ENCODE measurements around the gene SLCO6A1. TPM values are rescaled to one million over a fixed set of nuclear protein-coding genes. Genes with fewer than 3 reads are reported as not detected.
"Not testable (repeated sequence)": the region's sequence is repeated elsewhere in the genome, so short reads cannot be mapped to it uniquely, and the experiment has no call there.

The SLCO6A1 gene
- total RNA-seq, 4 donors from 2014 or later = not detected

- Histone ChIP-seq H3K4me1 (no peaks in the 10 kb centered on the region), H3K27ac (no peak overlapping the region), H3K27me3 (no peaks in the 10 kb centered on the region), H3K4me3 (no peak overlapping the region), H3K36me3 (no peaks in the 10 kb centered on the region), H3K9me3 (peaks cover 0 to 10% (median 0%) of the 10 kb centered on the region in 3 donors)
- WGBS, 2 donors (ENCODE audit: low coverage in 1 of 2) = 75 to 88% methylated on average over 3 of the region's 3 CpGs
- ATAC-seq = no peak
- TF ChIP-seq CTCF (IDR thresholded peaks at IDR 0.05) (no peak), EP300 (IDR thresholded peaks at IDR 0.05) (no peak), POLR2AphosphoS5 (IDR thresholded peaks at IDR 0.05) (no peak), POLR2A (IDR thresholded peaks at IDR 0.05) (no peak)
Observed at GRCh38 chr5:102523541-102524175, 24.9 kb upstream of the SLCO6A1 start.

- WGBS, 2 donors (ENCODE audit: low coverage in 1 of 2) = 33 to 39% methylated on average over 4 of the region's 4 CpGs
- H3K4me3 ChIP-seq = no peak overlapping the region
- peaks cover 0 to 8% (median 0%) of the 10 kb centered on the region in 3 donors for H3K4me1 ChIP-seq
- no peaks in the 10 kb centered on the region for H3K27me3 ChIP-seq
- no peaks in the 10 kb centered on the region for H3K9me3 ChIP-seq
- TF ChIP-seq POLR2A (IDR thresholded peaks at IDR 0.05) (no peak), POLR2AphosphoS5 (IDR thresholded peaks at IDR 0.05) (no peak), EP300 (IDR thresholded peaks at IDR 0.05) (no peak), CTCF (IDR thresholded peaks at IDR 0.05) (no peak)
- no peak for ATAC-seq
- H3K27ac ChIP-seq = no peak overlapping the region
- no peaks in the 10 kb centered on the region for H3K36me3 ChIP-seq
Observed at GRCh38 chr5:102511666-102512065, 12.9 kb upstream of the SLCO6A1 start.

GRCh38 chr5:102491261-102491914 is 7.4 kb downstream of the SLCO6A1 start:
- H3K9me3 ChIP-seq, ATAC-seq, H3K36me3 ChIP-seq, H3K4me3 ChIP-seq, H3K4me1 ChIP-seq, H3K27ac ChIP-seq, H3K27me3 ChIP-seq: not testable (repeated sequence)
- WGBS, 2 donors (ENCODE audit: low coverage in 1 of 2) = 90% methylated on average over 2 of the region's 35 CpGs; no CpG with 5 or more reads in 1 of the 2 donors

- no peaks in the 10 kb centered on the region for H3K27me3 ChIP-seq
- no peaks in the 10 kb centered on the region for H3K36me3 ChIP-seq
- H3K4me1 ChIP-seq = no peaks in the 10 kb centered on the region
- H3K9me3 ChIP-seq = no peaks in the 10 kb centered on the region
- no peak for ATAC-seq
- WGBS, 2 donors (ENCODE audit: low coverage in 1 of 2) = 63 to 64% methylated on average over 2 of the region's 2 CpGs
- no peak overlapping the region for H3K4me3 ChIP-seq
- H3K27ac ChIP-seq = no peak overlapping the region
- no peak for TF ChIP-seq POLR2A (IDR thresholded peaks at IDR 0.05)
- no peak for TF ChIP-seq EP300 (IDR thresholded peaks at IDR 0.05)
- no peak for TF ChIP-seq POLR2AphosphoS5 (IDR thresholded peaks at IDR 0.05)
- no peak for TF ChIP-seq CTCF (IDR thresholded peaks at IDR 0.05)
Observed at GRCh38 chr5:102483736-102484135, 15.1 kb downstream of the SLCO6A1 start.

- ATAC-seq = no peak
- TF ChIP-seq POLR2AphosphoS5 (IDR thresholded peaks at IDR 0.05) (no peak), POLR2A (IDR thresholded peaks at IDR 0.05) (no peak), EP300 (IDR thresholded peaks at IDR 0.05) (no peak), CTCF (IDR thresholded peaks at IDR 0.05) (no peak)
- Histone ChIP-seq H3K4me3 (no peak overlapping the region), H3K4me1 (no peaks in the 10 kb centered on the region), H3K27me3 (no peaks in the 10 kb centered on the region), H3K36me3 (no peaks in the 10 kb centered on the region), H3K27ac (no peak overlapping the region), H3K9me3 (no peaks in the 10 kb centered on the region)
- WGBS, 2 donors (ENCODE audit: low coverage in 1 of 2) = 13% methylated on average over 1 of the region's 1 CpG
Observed at GRCh38 chr5:102481054-102481715, 17.6 kb downstream of the SLCO6A1 start.

Measured in gastroesophageal sphincter (tissue), 4 donors.